ENCODE results near the gene KBTBD3.
"Not testable (repeated sequence)": the region's sequence is repeated elsewhere in the genome, so short reads cannot be mapped to it uniquely, and the experiment has no call there.

Gene KBTBD3

GRCh38 chr11:106061954-106062949 is 14.9 kb downstream of the KBTBD3 start:
- no peak for DNase-seq

- no peak for DNase-seq
Measured at GRCh38 chr11:106061249-106061784, 15.8 kb downstream of the KBTBD3 start.

GRCh38 chr11:106059617-106060016 is 17.5 kb downstream of the KBTBD3 start:
- no peak for DNase-seq

GRCh38 chr11:106058377-106058776 is 18.8 kb downstream of the KBTBD3 start:
- DNase-seq = not testable (repeated sequence)

- no peak for DNase-seq
Measured at GRCh38 chr11:106051103-106051502, 26.0 kb downstream of the KBTBD3 start.

GRCh38 chr11:106049727-106050476 is 27.2 kb downstream of the KBTBD3 start:
- no peak for DNase-seq

GRCh38 chr11:106047631-106048030 is 29.5 kb downstream of the KBTBD3 start:
- DNase-seq = no peak

- no peak for DNase-seq
Measured at GRCh38 chr11:106043540-106043939, 33.6 kb downstream of the KBTBD3 start.

GRCh38 chr11:106032861-106033260 is 44.3 kb downstream of the KBTBD3 start:
- DNase-seq = no peak

- no peak for DNase-seq
Measured at GRCh38 chr11:106031936-106032335, 45.2 kb downstream of the KBTBD3 start.

- DNase-seq = no peak
Measured at GRCh38 chr11:106031202-106031810, 45.8 kb downstream of the KBTBD3 start.

- no peak for DNase-seq
Measured at GRCh38 chr11:106030609-106031008, 46.5 kb downstream of the KBTBD3 start.

GRCh38 chr11:106022795-106023275 is 54.3 kb downstream of the KBTBD3 start:
- no peak for DNase-seq

- DNase-seq = peak; percentile 99
Measured at GRCh38 chr11:106021967-106022794, 55.0 kb downstream of the KBTBD3 start, which contains the start of gene MSANTD4. Gene MSANTD4 (minus strand): TSS chr11:106022240. CDS start chr11:106010917, 11,323 bp downstream.

- DNase-seq = no peak
Measured at GRCh38 chr11:106021181-106021966, 55.8 kb downstream of the KBTBD3 start.

GRCh38 chr11:106017093-106017492 is 60.1 kb downstream of the KBTBD3 start:
- peak; percentile 57 for DNase-seq

- no peak for DNase-seq
Measured at GRCh38 chr11:106015066-106015465, 62.1 kb downstream of the KBTBD3 start.

- peak; percentile 48 for DNase-seq
Measured at GRCh38 chr11:106014620-106015019, 62.5 kb downstream of the KBTBD3 start.

GRCh38 chr11:106014035-106014434 is 63.1 kb downstream of the KBTBD3 start:
- no peak for DNase-seq

GRCh38 chr11:106012744-106013143 is 64.4 kb downstream of the KBTBD3 start:
- peak; percentile 94 for DNase-seq

- DNase-seq = no peak
Measured at GRCh38 chr11:106011481-106011880, 65.7 kb downstream of the KBTBD3 start.
